Gastrocnemius medialis (tissue), 4 donors: Measurements from ENCODE around the gene CCSER2. TPM values are rescaled to one million over a fixed set of nuclear protein-coding genes. Genes with fewer than 3 reads are reported as not detected.
A peak's percentile ranks its signal among the peaks of the same experiment; 100 is the strongest.
"Not testable (repeated sequence)": the region's sequence is repeated elsewhere in the genome, so short reads cannot be mapped to it uniquely, and the experiment has no call there.

Experiments used
- ATAC-seq, 2 donors: fragments of 150-250 bp; one replicate each; pipeline ENCODE4 v1.9.1; 2016
- DNase-seq, 2 donors: peaks; one replicate each; pipeline ENCODE4 v3.0.0-alpha.2; 2019
- H3K27ac ChIP-seq, 4 donors: fragments of 200-600 bp; sonication (generic); 1 replicate in 1 of 4; 2 replicates in 3 of 4; pipeline ENCODE4 v1.5.1; 2016 to 2018; ENCODE audit warnings: mild to moderate bottlenecking in 2 of 4, moderate library complexity in 1 of 4
- H3K27me3 ChIP-seq, 3 donors: fragments of 200-600 bp; sonication (generic) in 2 of 3; 1 replicate in 1 of 3; 2 replicates in 2 of 3; pipeline versions ENCODE4 v1.5.1 to v1.6.0; 2016 to 2019; ENCODE audit warnings: mild to moderate bottlenecking in 1 of 3, moderate library complexity in 1 of 3
- H3K36me3 ChIP-seq, 2 donors: fragments of 200-600 bp; sonication (generic) in 1 of 2; one replicate each; pipeline ENCODE4 v1.5.1; 2017 to 2018
- H3K4me1 ChIP-seq, 2 donors: fragments of 200-600 bp; sonication (generic) in 1 of 2; one replicate each; pipeline ENCODE4 v1.5.1; 2016 to 2017; ENCODE audit warnings: mild to moderate bottlenecking in 2 of 2
- H3K4me3 ChIP-seq, 4 donors: fragments of 200-600 bp; sonication (generic) in 3 of 4; 1 replicate in 1 of 4; 2 replicates in 3 of 4; pipeline ENCODE4 v1.5.1; 2016 to 2019; ENCODE audit warnings: mild to moderate bottlenecking in 2 of 4
- H3K9me3 ChIP-seq, 3 donors: fragments of 200-600 bp; sonication (generic) in 2 of 3; 1 replicate in 1 of 3; 2 replicates in 2 of 3; pipeline ENCODE4 v1.5.1; 2016 to 2019
- CTCF ChIP-seq, 5 experiments: fragments of 450-650 bp in 3 of 5; fragments of 200-600 bp in 2 of 5; sonication (generic) in 2 of 5; IDR thresholded peaks in 4 of 5; conservative IDR thresholded peaks in 1 of 5; 1 replicate in 4 of 5; 2 replicates in 1 of 5; pipeline ENCODE4 v1.5.1; 2016 to 2019; ENCODE audit warnings: antibody characterized with exemption in 5 of 5, mild to moderate bottlenecking in 3 of 5, moderate library complexity in 3 of 5
- POLR2A ChIP-seq, 2 donors: fragments of 450-650 bp; IDR thresholded peaks; one replicate each; pipeline ENCODE4 v1.6.1; 2017; ENCODE audit warnings: antibody characterized with exemption in 2 of 2, mild to moderate bottlenecking in 2 of 2, moderate library complexity in 2 of 2
- in situ Hi-C, 4 donors: fragments of 200-750 bp; cut with MboI; loops; one replicate each; pipeline versions ENCODE4 v1.15.0 to v1.8.0; 2017; ENCODE audit warnings: low sequenced_read_pairs in 4 of 4
- intact Hi-C: fragments of 100-400 bp; cut with DNase I; formaldehyde crosslinking; loops from one replicate; pipeline ENCODE4 v1.15.1; 2023; ENCODE audit warnings: low total_unique reads
- total RNA-seq, 4 donors: library from RNA; depleted of rRNA; stranded (reverse); fragments of >200 nt; gene quantifications; one replicate each; pipeline versions ENCODE4 v1.1.0 to v1.2.3, GENCODE V29; 2016

The CCSER2 gene
- total RNA-seq, 4 donors from 2014 or later = 39.8 to 61.8 (median 49.2) TPM

- peak in 1 of 2 donors; percentile 71 for ATAC-seq
- Histone ChIP-seq H3K36me3 (no peaks in the 10 kb centered on the region), H3K27me3 (no peaks in the 10 kb centered on the region), H3K27ac (no peak overlapping the region), H3K4me1 (peaks cover 55 to 68% of the 10 kb centered on the region in 2 donors), H3K4me3 (no peak overlapping the region), H3K9me3 (no peaks in the 10 kb centered on the region)
- in situ Hi-C loops (no loop called here), intact Hi-C loops (loop anchor here (1.0 to 10.0 kb wide), 3 partner anchors 53 to 295 kb away; partner anchors contain the start of gene GHITM)
- peak in 1 of 2 donors; percentile 61 for DNase-seq
- TF ChIP-seq CTCF (IDR thresholded peaks at IDR 0.05 in 4 of 5, conservative IDR thresholded peaks at IDR 0.05 in 1 of 5) = peak; percentile 33 to 74 (median 60)
- no peak for TF ChIP-seq POLR2A (IDR thresholded peaks at IDR 0.05)
These were observed 101.6 kb downstream of the CCSER2 start for GRCh38 chr10:84429926-84430520.

- intact Hi-C loops = no loop called here
- no peaks in the 10 kb centered on the region for H3K27me3 ChIP-seq
- no peak overlapping the region for H3K4me3 ChIP-seq
- in situ Hi-C loops = no loop called here
- no peak for ATAC-seq
- H3K36me3 ChIP-seq = no peaks in the 10 kb centered on the region
- no peak for TF ChIP-seq CTCF (IDR thresholded peaks at IDR 0.05 in 4 of 5, conservative IDR thresholded peaks at IDR 0.05 in 1 of 5)
- no peak for TF ChIP-seq POLR2A (IDR thresholded peaks at IDR 0.05)
- DNase-seq = no peak
- no peak overlapping the region for H3K27ac ChIP-seq
- H3K4me1 ChIP-seq = peaks cover 44 to 60% of the 10 kb centered on the region in 2 donors
- no peaks in the 10 kb centered on the region for H3K9me3 ChIP-seq
These were observed 104.5 kb downstream of the CCSER2 start for GRCh38 chr10:84432891-84433290.

GRCh38 chr10:84440781-84441180, 112.4 kb downstream of the CCSER2 start:
- no peak for DNase-seq
- no peak for TF ChIP-seq CTCF (IDR thresholded peaks at IDR 0.05 in 4 of 5, conservative IDR thresholded peaks at IDR 0.05 in 1 of 5)
- no peak for TF ChIP-seq POLR2A (IDR thresholded peaks at IDR 0.05)
- H3K4me1 ChIP-seq = peaks cover 0 to 1% of the 10 kb centered on the region in 2 donors
- intact Hi-C loops (no loop called here), in situ Hi-C loops (no loop called here)
- peaks cover 0 to 2% of the 10 kb centered on the region in 2 donors for H3K36me3 ChIP-seq
- no peaks in the 10 kb centered on the region for H3K27me3 ChIP-seq
- H3K4me3 ChIP-seq = no peak overlapping the region
- no peak overlapping the region for H3K27ac ChIP-seq
- H3K9me3 ChIP-seq = no peaks in the 10 kb centered on the region
- no peak for ATAC-seq

GRCh38 chr10:84447701-84448400, 119.5 kb downstream of the CCSER2 start:
- in situ Hi-C loops (no loop called here), intact Hi-C loops (no loop called here)
- H3K9me3 ChIP-seq = no peaks in the 10 kb centered on the region
- H3K27ac ChIP-seq = peak overlapping the region in 1 of 4 donors; percentile 36
- H3K4me3 ChIP-seq = no peak overlapping the region
- H3K36me3 ChIP-seq = peaks cover 0 to 2% of the 10 kb centered on the region in 2 donors
- no peaks in the 10 kb centered on the region for H3K27me3 ChIP-seq
- ATAC-seq = peak in 1 of 2 donors; percentile 39
- DNase-seq = no peak
- no peak for TF ChIP-seq POLR2A (IDR thresholded peaks at IDR 0.05)
- H3K4me1 ChIP-seq = peaks cover 4 to 15% of the 10 kb centered on the region in 2 donors

- in situ Hi-C loops, H3K9me3 ChIP-seq, H3K4me3 ChIP-seq, intact Hi-C loops, ATAC-seq, H3K36me3 ChIP-seq, H3K27ac ChIP-seq, DNase-seq, H3K27me3 ChIP-seq: not testable (repeated sequence)
- peaks cover 4 to 20% of the 10 kb centered on the region in 2 donors for H3K4me1 ChIP-seq
These were observed 121.0 kb downstream of the CCSER2 start for GRCh38 chr10:84449351-84449750.
